Fibroblast of lung (primary cell): ENCODE measurements around the gene GDF7. TPM values are rescaled to one million over a fixed set of nuclear protein-coding genes. Genes with fewer than 3 reads are reported as not detected.

ENCODE experiments used
- DNase-seq, 2 donors: peaks; one replicate each; pipeline versions ENCODE4 v3.0.0 to v3.0.0-alpha.2; 2010; ENCODE audit warnings: low read depth in 2 of 2
- H2AFZ ChIP-seq: 2 replicates; pipeline ENCODE4 v1.5.1; 2012; ENCODE audit warnings: low read length, control low read depth, inconsistent platforms
- H3K27ac ChIP-seq: 2 replicates; pipeline ENCODE4 v1.5.1; 2011; ENCODE audit warnings: low read length, control low read depth; ENCODE audit not compliant: insufficient read depth
- H3K27me3 ChIP-seq: 2 replicates; pipeline ENCODE4 v1.5.1; 2011; ENCODE audit warnings: mild to moderate bottlenecking, low read length; ENCODE audit not compliant: control insufficient read depth, insufficient read depth
- H3K36me3 ChIP-seq: 2 replicates; pipeline ENCODE4 v1.5.1; 2011; ENCODE audit warnings: low read length; ENCODE audit not compliant: control insufficient read depth, insufficient read depth
- H3K4me1 ChIP-seq: 2 replicates; pipeline ENCODE4 v1.5.1; 2011; ENCODE audit warnings: low read length; ENCODE audit not compliant: control insufficient read depth, insufficient read depth; ENCODE audit errors: extremely low read depth
- H3K4me2 ChIP-seq: 2 replicates; pipeline ENCODE4 v1.5.1; 2011; ENCODE audit warnings: low read length, control low read depth; ENCODE audit not compliant: insufficient read depth; ENCODE audit errors: extremely low read depth
- H3K4me3 ChIP-seq, 4 experiments: fragments of 200-600 bp in 1 of 4; sonication (generic) in 1 of 4; replicated peaks in 1 of 4; 2 replicates each; pipeline ENCODE4 v1.5.1; 2011 to 2016; ENCODE audit warnings: low read length in 4 of 4, low read depth in 3 of 4, mild to moderate bottlenecking in 3 of 4, control low read depth in 2 of 4, inconsistent platforms in 1 of 4, mixed read lengths in 1 of 4; ENCODE audit not compliant: insufficient read depth in 1 of 4; ENCODE audit errors: control extremely low read depth in 1 of 4
- H3K79me2 ChIP-seq: 2 replicates; pipeline ENCODE4 v1.5.1; 2012; ENCODE audit warnings: mild to moderate bottlenecking, low read length, inconsistent platforms; ENCODE audit not compliant: control insufficient read depth, insufficient read depth
- H3K9ac ChIP-seq: 2 replicates; pipeline ENCODE4 v1.5.1; 2011; ENCODE audit warnings: mild to moderate bottlenecking, low read length, control low read depth; ENCODE audit not compliant: insufficient read depth
- H3K9me3 ChIP-seq: 2 replicates; pipeline ENCODE4 v1.5.1; 2012; ENCODE audit warnings: low read depth, low read length; ENCODE audit not compliant: control insufficient read depth, insufficient read depth
- H4K20me1 ChIP-seq: 2 replicates; pipeline ENCODE4 v1.5.1; 2011; ENCODE audit warnings: low read length; ENCODE audit not compliant: control insufficient read depth, insufficient read depth; ENCODE audit errors: extremely low read depth
- EZH2 ChIP-seq: IDR thresholded peaks from 2 replicates; pipeline ENCODE4 v1.5.1; 2012; ENCODE audit warnings: low read length, control low read depth, mild to moderate bottlenecking; ENCODE audit errors: missing control alignments
- polyA plus RNA-seq, 2 donors: library from polyadenylated mRNA; depleted of rRNA in 1 of 2; stranded (reverse) in 1 of 2; unstranded in 1 of 2; fragments of >200 nt; gene quantifications; 2 replicates each; pipeline ENCODE4 v1.2.1, GENCODE V29; 2011 to 2012; ENCODE audit warnings: missing spikeins in 1 of 2
- total RNA-seq: library from RNA; depleted of rRNA; stranded (reverse); fragments of >200 nt; gene quantifications from 2 replicates; pipeline ENCODE4 v1.2.1, GENCODE V29; 2014
- TF ChIP-seq, protein P1 (sequence below), 2 donors: IDR thresholded peaks in 1 of 2; conservative IDR thresholded peaks in 1 of 2; 1 replicate in 1 of 2; 2 replicates in 1 of 2; pipeline ENCODE4 v1.5.1; 2011 to 2012; ENCODE audit warnings: low read length in 2 of 2, control low read depth in 1 of 2, inconsistent platforms in 1 of 2, low read depth in 1 of 2, mild to moderate bottlenecking in 1 of 2

GDF7 gene
- total and polyA plus RNA-seq, 2 donors (not counting 1 experiment from before 2014, with no cell fraction given) = 0.33 TPM; not detected in 1

GRCh38 chr2:20668871-20669475 is 2.0 kb downstream of the GDF7 start:
- no peak overlapping the region for H3K9ac ChIP-seq
- no peak overlapping the region for H3K4me3 ChIP-seq
- no peaks in the 10 kb centered on the region for H4K20me1 ChIP-seq
- H3K4me2 ChIP-seq = no peak overlapping the region
- H3K27me3 ChIP-seq = peaks cover 82% of the 10 kb centered on the region
- no peaks in the 10 kb centered on the region for H3K9me3 ChIP-seq
- no peaks in the 10 kb centered on the region for H3K4me1 ChIP-seq
- TF ChIP-seq, protein P1, sequence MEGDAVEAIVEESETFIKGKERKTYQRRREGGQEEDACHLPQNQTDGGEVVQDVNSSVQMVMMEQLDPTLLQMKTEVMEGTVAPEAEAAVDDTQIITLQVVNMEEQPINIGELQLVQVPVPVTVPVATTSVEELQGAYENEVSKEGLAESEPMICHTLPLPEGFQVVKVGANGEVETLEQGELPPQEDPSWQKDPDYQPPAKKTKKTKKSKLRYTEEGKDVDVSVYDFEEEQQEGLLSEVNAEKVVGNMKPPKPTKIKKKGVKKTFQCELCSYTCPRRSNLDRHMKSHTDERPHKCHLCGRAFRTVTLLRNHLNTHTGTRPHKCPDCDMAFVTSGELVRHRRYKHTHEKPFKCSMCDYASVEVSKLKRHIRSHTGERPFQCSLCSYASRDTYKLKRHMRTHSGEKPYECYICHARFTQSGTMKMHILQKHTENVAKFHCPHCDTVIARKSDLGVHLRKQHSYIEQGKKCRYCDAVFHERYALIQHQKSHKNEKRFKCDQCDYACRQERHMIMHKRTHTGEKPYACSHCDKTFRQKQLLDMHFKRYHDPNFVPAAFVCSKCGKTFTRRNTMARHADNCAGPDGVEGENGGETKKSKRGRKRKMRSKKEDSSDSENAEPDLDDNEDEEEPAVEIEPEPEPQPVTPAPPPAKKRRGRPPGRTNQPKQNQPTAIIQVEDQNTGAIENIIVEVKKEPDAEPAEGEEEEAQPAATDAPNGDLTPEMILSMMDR (conservative IDR thresholded peaks at IDR 0.05 in 1 of 2, IDR thresholded peaks at IDR 0.05 in 1 of 2; ENCODE audit: low read depth in 1 of 2, low read length in 2 of 2) = no peak
- TF ChIP-seq EZH2 = no peak
- H3K79me2 ChIP-seq = no peaks in the 10 kb centered on the region
- no peak overlapping the region for H3K27ac ChIP-seq
- DNase-seq = no peak
- no peaks in the 10 kb centered on the region for H3K36me3 ChIP-seq
- no peak overlapping the region for H2AFZ ChIP-seq

DNA sequence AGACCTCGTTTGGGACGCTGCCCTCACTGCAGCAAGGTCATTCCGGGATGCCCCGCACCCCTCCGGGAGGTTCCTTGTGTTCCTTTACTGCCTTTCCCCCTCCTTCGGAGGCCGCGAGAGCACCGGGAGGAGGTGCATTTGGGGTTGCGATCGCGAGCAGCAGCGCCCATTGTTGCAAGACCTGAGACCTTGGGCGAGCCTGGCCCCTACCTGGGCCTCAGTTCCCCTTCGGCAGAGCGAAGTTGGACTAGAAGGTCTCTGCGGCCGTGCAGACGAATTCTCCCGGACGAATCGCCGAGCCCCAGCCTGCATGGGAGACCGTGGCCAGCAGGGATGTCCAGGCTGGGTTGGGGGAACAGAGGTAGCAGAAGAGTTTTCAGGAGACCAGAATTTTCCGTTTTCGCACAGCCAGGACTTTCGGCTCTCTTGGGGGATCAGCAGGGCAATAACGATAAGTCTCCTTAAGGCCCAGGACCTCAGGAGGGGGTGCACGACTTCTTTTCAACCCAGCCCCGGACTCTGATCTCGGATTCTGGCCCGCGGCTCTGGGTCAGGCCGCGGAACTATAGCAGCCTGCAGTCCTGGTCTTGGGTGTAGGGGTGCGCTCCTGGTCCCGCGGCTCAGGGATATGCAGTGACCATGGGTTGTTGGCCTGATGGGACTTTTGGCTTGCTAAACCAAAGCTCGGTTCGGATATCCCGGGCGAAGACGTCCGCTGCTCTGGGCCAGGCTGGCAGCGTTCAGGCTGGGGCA is 2.8 kb downstream of the GDF7 start:
- no peak for DNase-seq
- H4K20me1 ChIP-seq = no peaks in the 10 kb centered on the region
- H3K9ac ChIP-seq = no peak overlapping the region
- H3K9me3 ChIP-seq = no peaks in the 10 kb centered on the region
- H3K4me3 ChIP-seq = no peak overlapping the region
- no peaks in the 10 kb centered on the region for H3K36me3 ChIP-seq
- no peaks in the 10 kb centered on the region for H3K4me1 ChIP-seq
- no peak overlapping the region for H3K27ac ChIP-seq
- no peaks in the 10 kb centered on the region for H3K79me2 ChIP-seq
- TF ChIP-seq, protein P1 (conservative IDR thresholded peaks at IDR 0.05 in 1 of 2, IDR thresholded peaks at IDR 0.05 in 1 of 2; ENCODE audit: low read depth in 1 of 2, low read length in 2 of 2) = no peak
- TF ChIP-seq EZH2 = no peak
- peaks cover 76% of the 10 kb centered on the region for H3K27me3 ChIP-seq
- H3K4me2 ChIP-seq = no peak overlapping the region
- no peak overlapping the region for H2AFZ ChIP-seq

DNA sequence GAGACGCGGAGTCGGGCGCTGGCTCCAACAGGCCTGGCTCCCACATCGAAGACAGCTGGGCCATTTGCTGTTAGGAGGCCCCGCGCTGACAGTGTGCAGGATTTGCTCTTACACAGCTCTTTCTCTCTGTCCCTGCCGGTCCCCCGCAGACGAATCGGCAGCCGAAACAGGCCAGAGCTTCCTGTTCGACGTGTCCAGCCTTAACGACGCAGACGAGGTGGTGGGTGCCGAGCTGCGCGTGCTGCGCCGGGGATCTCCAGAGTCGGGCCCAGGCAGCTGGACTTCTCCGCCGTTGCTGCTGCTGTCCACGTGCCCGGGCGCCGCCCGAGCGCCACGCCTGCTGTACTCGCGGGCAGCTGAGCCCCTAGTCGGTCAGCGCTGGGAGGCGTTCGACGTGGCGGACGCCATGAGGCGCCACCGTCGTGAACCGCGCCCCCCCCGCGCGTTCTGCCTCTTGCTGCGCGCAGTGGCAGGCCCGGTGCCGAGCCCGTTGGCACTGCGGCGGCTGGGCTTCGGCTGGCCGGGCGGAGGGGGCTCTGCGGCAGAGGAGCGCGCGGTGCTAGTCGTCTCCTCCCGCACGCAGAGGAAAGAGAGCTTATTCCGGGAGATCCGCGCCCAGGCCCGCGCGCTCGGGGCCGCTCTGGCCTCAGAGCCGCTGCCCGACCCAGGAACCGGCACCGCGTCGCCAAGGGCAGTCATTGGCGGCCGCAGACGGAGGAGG is 3.5 kb downstream of the GDF7 start:
- no peak overlapping the region for H3K9ac ChIP-seq
- peak; percentile 97 for TF ChIP-seq EZH2
- TF ChIP-seq, protein P1 (conservative IDR thresholded peaks at IDR 0.05 in 1 of 2, IDR thresholded peaks at IDR 0.05 in 1 of 2; ENCODE audit: low read depth in 1 of 2, low read length in 2 of 2) = no peak
- H2AFZ ChIP-seq = no peak overlapping the region
- H3K4me2 ChIP-seq = no peak overlapping the region
- H3K27ac ChIP-seq = no peak overlapping the region
- H3K4me3 ChIP-seq = no peak overlapping the region
- peaks cover 69% of the 10 kb centered on the region for H3K27me3 ChIP-seq
- no peaks in the 10 kb centered on the region for H3K36me3 ChIP-seq
- peaks cover 6% of the 10 kb centered on the region for H3K4me1 ChIP-seq
- no peaks in the 10 kb centered on the region for H3K79me2 ChIP-seq
- no peaks in the 10 kb centered on the region for H4K20me1 ChIP-seq
- H3K9me3 ChIP-seq = no peaks in the 10 kb centered on the region
- peak in 1 of 2 donors; percentile 19 for DNase-seq
